ENCODE data around the gene TSSK3. TPM values are rescaled to one million over a fixed set of nuclear protein-coding genes. Genes with fewer than 3 reads are reported as not detected.
A peak's percentile ranks its signal among the peaks of the same experiment; 100 is the strongest.

The TSSK3 gene
- total and polyA plus RNA-seq, 4 donors, result 0.14 to 0.50 TPM; not detected in 2

DNA sequence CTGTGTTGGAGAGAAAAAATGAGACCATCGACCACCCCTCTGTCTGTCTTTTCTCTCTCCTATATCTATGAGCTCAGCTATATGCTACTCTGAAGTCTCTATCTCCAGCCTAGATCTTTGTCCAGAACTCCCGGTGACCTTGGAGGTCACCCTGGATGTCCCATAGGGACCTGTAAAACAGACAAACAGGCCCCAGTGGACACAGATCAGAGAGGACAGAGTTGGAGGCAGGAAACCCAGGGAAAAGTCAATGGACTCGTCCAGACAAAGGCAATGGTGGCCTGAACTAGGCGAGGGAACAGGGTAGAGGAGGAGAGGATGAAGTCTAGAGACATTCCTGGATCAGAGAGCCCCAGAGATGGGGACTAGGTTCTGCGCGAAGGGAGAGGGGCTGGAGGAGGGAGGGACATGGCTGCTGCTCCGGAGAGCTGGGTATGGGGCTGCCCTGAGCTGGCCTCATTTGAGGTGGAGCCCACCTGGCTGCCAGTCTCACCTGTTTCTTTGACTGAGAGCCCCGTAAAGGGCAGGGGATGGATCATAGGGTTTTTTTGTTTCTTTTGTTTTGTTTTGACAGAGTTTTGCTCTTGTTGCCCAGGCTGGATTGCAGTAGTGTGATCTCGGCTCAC, 15.7 kb upstream of the TSSK3 start:
- H3K4me1 ChIP-seq (ENCODE audit: control insufficient read depth in 4 of 4, insufficient read depth in 4 of 4, low read length in 3 of 4), result peaks cover 0 to 12% (median 6%) of the 10 kb centered on the region in 4 donors
- H3K9me3 ChIP-seq (ENCODE audit: control insufficient read depth in 4 of 4, low read length in 3 of 4), result no peaks in the 10 kb centered on the region
- no peak overlapping the region for H3K9ac ChIP-seq (ENCODE audit: low read depth in 1 of 2, low read length in 2 of 2)
- no peaks in the 10 kb centered on the region for H3K27me3 ChIP-seq (ENCODE audit: control insufficient read depth in 4 of 4, insufficient read depth in 4 of 4, low read length in 3 of 4)
- no peak for DNase-seq (ENCODE audit: low spot score)
- TF ChIP-seq RXRA (IDR thresholded peaks at IDR 0.05) (no peak), SP1 (IDR thresholded peaks at IDR 0.05) (no peak), HNF4G (IDR thresholded peaks at IDR 0.05) (no peak), GABPA (IDR thresholded peaks at IDR 0.05 in 1 of 2, conservative IDR thresholded peaks at IDR 0.05 in 1 of 2) (no peak), TAF1 (conservative IDR thresholded peaks at IDR 0.05) (no peak), HNF4A (conservative IDR thresholded peaks at IDR 0.05) (no peak)
- TF ChIP-seq, protein P1, sequence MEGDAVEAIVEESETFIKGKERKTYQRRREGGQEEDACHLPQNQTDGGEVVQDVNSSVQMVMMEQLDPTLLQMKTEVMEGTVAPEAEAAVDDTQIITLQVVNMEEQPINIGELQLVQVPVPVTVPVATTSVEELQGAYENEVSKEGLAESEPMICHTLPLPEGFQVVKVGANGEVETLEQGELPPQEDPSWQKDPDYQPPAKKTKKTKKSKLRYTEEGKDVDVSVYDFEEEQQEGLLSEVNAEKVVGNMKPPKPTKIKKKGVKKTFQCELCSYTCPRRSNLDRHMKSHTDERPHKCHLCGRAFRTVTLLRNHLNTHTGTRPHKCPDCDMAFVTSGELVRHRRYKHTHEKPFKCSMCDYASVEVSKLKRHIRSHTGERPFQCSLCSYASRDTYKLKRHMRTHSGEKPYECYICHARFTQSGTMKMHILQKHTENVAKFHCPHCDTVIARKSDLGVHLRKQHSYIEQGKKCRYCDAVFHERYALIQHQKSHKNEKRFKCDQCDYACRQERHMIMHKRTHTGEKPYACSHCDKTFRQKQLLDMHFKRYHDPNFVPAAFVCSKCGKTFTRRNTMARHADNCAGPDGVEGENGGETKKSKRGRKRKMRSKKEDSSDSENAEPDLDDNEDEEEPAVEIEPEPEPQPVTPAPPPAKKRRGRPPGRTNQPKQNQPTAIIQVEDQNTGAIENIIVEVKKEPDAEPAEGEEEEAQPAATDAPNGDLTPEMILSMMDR (IDR thresholded peaks at IDR 0.05; ENCODE audit: low read depth, low read length, missing input control), result no peak
- TF ChIP-seq, protein P2, sequence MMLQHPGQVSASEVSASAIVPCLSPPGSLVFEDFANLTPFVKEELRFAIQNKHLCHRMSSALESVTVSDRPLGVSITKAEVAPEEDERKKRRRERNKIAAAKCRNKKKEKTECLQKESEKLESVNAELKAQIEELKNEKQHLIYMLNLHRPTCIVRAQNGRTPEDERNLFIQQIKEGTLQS (IDR thresholded peaks at IDR 0.05), result no peak
- H3K4me3 ChIP-seq (ENCODE audit: low read depth in 1 of 3, low read length in 3 of 3), result no peak overlapping the region
- WGBS, result 93% methylated on average over 9 of the region's 9 CpGs
- no peaks in the 10 kb centered on the region for H3K36me3 ChIP-seq (ENCODE audit: control insufficient read depth in 4 of 4, insufficient read depth in 3 of 4, low read depth in 1 of 4, low read length in 3 of 4)
- no peak overlapping the region for H3K27ac ChIP-seq (ENCODE audit: low read depth in 1 of 2, low read length in 2 of 2)

DNA sequence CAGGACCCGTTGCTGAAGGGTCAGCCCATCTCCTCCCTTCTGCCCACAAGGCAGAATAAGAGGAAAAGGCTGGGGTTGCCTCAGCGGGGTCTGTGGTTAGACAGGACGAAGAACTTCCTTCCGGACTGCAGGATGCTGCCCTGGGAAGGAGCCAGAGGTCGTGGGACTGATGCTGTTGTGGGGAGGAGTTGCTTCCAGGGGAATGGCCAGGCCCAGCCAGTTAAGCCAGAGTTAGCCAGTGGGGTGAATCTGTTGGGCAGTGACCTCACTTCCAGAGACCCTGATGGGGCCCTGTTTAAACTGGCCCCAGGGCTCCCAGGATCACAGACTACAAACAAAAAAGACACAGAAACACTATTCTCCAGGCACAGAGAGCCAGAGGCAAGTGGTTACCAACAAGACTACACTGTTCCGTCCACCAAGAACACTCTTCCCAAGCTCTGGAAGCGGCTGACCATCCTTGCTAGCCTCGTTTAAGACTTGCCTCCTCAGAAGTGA, 13.1 kb upstream of the TSSK3 start:
- TF ChIP-seq RXRA (IDR thresholded peaks at IDR 0.05) (peak in 1 of 2 donors; percentile 46), NR2F2 (IDR thresholded peaks at IDR 0.05) (peak; percentile 98), TAF1 (conservative IDR thresholded peaks at IDR 0.05) (no peak), SP1 (IDR thresholded peaks at IDR 0.05) (peak; percentile 51), RAD21 (IDR thresholded peaks at IDR 0.05) (peak in 1 of 2 donors; percentile 11)
- TF ChIP-seq, protein P2 (IDR thresholded peaks at IDR 0.05), result no peak
- H3K9me3 ChIP-seq (ENCODE audit: control insufficient read depth in 4 of 4, low read length in 3 of 4), result no peaks in the 10 kb centered on the region
- H3K36me3 ChIP-seq (ENCODE audit: control insufficient read depth in 4 of 4, insufficient read depth in 3 of 4, low read depth in 1 of 4, low read length in 3 of 4), result no peaks in the 10 kb centered on the region
- no peak overlapping the region for H3K9ac ChIP-seq (ENCODE audit: low read depth in 1 of 2, low read length in 2 of 2)
- H3K4me1 ChIP-seq (ENCODE audit: control insufficient read depth in 4 of 4, insufficient read depth in 4 of 4, low read length in 3 of 4), result peaks cover 9 to 36% (median 18%) of the 10 kb centered on the region in 4 donors
- DNase-seq (ENCODE audit: low spot score), result no peak
- peak overlapping the region; percentile 39 to 48 for H3K27ac ChIP-seq (ENCODE audit: low read depth in 1 of 2, low read length in 2 of 2)
- no peak overlapping the region for H3K4me3 ChIP-seq (ENCODE audit: low read depth in 1 of 3, low read length in 3 of 3)
- no peaks in the 10 kb centered on the region for H3K27me3 ChIP-seq (ENCODE audit: control insufficient read depth in 4 of 4, insufficient read depth in 4 of 4, low read length in 3 of 4)
- WGBS, result 63% methylated on average over 8 of the region's 8 CpGs

DNA sequence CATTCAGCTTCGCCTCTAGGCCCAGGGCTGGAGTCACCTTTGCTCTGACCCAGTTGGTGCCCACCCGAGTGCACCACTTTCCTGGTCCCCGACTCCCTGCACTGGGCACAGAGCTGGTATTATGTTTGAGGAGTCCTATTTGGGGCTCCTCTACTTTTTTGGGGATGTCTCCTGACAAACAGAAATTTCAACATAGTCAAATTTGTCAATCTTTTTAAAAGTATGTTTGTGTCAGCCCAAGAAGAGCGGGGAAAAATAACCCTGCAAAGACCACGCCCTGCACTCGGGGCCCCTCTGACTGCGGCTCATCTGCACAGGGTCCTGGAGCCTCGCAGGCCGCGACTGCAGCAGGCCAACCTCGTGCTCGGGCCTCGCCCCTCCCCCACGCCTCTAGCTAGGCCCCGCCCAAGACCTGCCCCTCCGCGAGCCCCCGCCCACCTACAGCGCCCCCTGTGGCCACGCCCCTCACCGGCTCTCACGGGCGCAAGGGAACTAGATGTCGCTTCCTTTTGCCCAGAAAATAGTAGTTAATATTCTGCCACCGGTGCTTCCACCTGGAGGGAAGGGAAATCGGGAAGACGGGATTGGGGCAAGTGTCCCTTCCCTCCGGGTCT, 11.4 kb upstream of the TSSK3 start:
- Histone ChIP-seq H3K9me3 (ENCODE audit: control insufficient read depth in 4 of 4, low read length in 3 of 4) (no peaks in the 10 kb centered on the region), H3K4me3 (ENCODE audit: low read depth in 1 of 3, low read length in 3 of 3) (peak overlapping the region; percentile 55 to 79 (median 75)), H3K27me3 (ENCODE audit: control insufficient read depth in 4 of 4, insufficient read depth in 4 of 4, low read length in 3 of 4) (no peaks in the 10 kb centered on the region), H3K27ac (ENCODE audit: low read depth in 1 of 2, low read length in 2 of 2) (peak overlapping the region; percentile 34 to 91), H3K9ac (ENCODE audit: low read depth in 1 of 2, low read length in 2 of 2) (no peak overlapping the region), H3K36me3 (ENCODE audit: control insufficient read depth in 4 of 4, insufficient read depth in 3 of 4, low read depth in 1 of 4, low read length in 3 of 4) (no peaks in the 10 kb centered on the region), H3K4me1 (ENCODE audit: control insufficient read depth in 4 of 4, insufficient read depth in 4 of 4, low read length in 3 of 4) (peaks cover 7 to 39% (median 17%) of the 10 kb centered on the region in 4 donors)
- 24% methylated on average over 28 of the region's 28 CpGs for WGBS
- TF ChIP-seq HNF4A (conservative IDR thresholded peaks at IDR 0.05), result no peak
- TF ChIP-seq GABPA (IDR thresholded peaks at IDR 0.05 in 1 of 2, conservative IDR thresholded peaks at IDR 0.05 in 1 of 2), result peak in 1 of 2 donors; percentile 27
- TF ChIP-seq JUND (IDR thresholded peaks at IDR 0.05), result no peak
- TF ChIP-seq, protein P3, sequence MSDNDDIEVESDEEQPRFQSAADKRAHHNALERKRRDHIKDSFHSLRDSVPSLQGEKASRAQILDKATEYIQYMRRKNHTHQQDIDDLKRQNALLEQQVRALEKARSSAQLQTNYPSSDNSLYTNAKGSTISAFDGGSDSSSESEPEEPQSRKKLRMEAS (IDR thresholded peaks at IDR 0.05), result peak; percentile 65
- TF ChIP-seq FOXA2 (IDR thresholded peaks at IDR 0.05), result no peak
- TF ChIP-seq, protein P1 (IDR thresholded peaks at IDR 0.05; ENCODE audit: low read depth, low read length, missing input control), result peak; percentile 50
- TF ChIP-seq, protein P4, sequence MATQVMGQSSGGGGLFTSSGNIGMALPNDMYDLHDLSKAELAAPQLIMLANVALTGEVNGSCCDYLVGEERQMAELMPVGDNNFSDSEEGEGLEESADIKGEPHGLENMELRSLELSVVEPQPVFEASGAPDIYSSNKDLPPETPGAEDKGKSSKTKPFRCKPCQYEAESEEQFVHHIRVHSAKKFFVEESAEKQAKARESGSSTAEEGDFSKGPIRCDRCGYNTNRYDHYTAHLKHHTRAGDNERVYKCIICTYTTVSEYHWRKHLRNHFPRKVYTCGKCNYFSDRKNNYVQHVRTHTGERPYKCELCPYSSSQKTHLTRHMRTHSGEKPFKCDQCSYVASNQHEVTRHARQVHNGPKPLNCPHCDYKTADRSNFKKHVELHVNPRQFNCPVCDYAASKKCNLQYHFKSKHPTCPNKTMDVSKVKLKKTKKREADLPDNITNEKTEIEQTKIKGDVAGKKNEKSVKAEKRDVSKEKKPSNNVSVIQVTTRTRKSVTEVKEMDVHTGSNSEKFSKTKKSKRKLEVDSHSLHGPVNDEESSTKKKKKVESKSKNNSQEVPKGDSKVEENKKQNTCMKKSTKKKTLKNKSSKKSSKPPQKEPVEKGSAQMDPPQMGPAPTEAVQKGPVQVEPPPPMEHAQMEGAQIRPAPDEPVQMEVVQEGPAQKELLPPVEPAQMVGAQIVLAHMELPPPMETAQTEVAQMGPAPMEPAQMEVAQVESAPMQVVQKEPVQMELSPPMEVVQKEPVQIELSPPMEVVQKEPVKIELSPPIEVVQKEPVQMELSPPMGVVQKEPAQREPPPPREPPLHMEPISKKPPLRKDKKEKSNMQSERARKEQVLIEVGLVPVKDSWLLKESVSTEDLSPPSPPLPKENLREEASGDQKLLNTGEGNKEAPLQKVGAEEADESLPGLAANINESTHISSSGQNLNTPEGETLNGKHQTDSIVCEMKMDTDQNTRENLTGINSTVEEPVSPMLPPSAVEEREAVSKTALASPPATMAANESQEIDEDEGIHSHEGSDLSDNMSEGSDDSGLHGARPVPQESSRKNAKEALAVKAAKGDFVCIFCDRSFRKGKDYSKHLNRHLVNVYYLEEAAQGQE (IDR thresholded peaks at IDR 0.05), result peak; percentile 4
- peak; percentile 82 for DNase-seq (ENCODE audit: low spot score)
